C4-2B (cell line): ENCODE data around the gene UBE2D1.

Source experiments
- ZFX ChIP-seq: fragments of 450-650 bp; IDR thresholded peaks from 2 replicates; pipeline ENCODE4 v1.6.1; 2017
- TF ChIP-seq, protein P1 (sequence below): fragments of 450-650 bp; conservative IDR thresholded peaks from 2 replicates; pipeline ENCODE4 v1.5.1; 2017; ENCODE audit warnings: mild to moderate bottlenecking

GRCh38 chr10:58322072-58322834, 12.6 kb upstream of the UBE2D1 start:
- TF ChIP-seq, protein P1, sequence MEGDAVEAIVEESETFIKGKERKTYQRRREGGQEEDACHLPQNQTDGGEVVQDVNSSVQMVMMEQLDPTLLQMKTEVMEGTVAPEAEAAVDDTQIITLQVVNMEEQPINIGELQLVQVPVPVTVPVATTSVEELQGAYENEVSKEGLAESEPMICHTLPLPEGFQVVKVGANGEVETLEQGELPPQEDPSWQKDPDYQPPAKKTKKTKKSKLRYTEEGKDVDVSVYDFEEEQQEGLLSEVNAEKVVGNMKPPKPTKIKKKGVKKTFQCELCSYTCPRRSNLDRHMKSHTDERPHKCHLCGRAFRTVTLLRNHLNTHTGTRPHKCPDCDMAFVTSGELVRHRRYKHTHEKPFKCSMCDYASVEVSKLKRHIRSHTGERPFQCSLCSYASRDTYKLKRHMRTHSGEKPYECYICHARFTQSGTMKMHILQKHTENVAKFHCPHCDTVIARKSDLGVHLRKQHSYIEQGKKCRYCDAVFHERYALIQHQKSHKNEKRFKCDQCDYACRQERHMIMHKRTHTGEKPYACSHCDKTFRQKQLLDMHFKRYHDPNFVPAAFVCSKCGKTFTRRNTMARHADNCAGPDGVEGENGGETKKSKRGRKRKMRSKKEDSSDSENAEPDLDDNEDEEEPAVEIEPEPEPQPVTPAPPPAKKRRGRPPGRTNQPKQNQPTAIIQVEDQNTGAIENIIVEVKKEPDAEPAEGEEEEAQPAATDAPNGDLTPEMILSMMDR: no peak
- TF ChIP-seq ZFX: no peak
